Kasumi-1 (cell line): ENCODE measurements around the gene USP21.

Experiments
- DNase-seq, 2 experiments: peaks; one replicate each; lab custom pipeline; 2025; lab: John Stamatoyannopoulos, UW

The USP21 gene

GRCh38 chr1:161193561-161194235 is 34.4 kb downstream of the USP21 start:
- no peak for DNase-seq

DNA sequence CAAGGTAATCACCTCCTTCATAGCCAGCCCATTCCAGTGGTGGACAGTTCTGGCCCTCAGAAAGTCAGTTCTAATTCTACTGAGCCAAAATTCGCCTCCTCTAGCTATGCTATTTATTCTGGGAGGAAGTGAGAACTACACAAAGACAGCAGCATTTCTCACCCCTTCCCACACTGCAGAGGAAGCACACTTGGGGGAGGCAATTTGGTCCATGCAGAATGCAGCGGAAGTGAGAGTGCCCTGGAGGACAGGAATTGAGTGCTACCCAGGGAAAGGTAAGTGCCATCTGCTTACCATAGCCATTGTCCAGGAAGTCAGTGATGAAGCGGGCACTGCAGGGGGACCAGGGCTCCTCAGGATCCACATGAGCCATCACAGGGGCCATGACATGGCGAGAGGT is 35.9 kb downstream of the USP21 start:
- DNase-seq, result peak; percentile 12 to 25

GRCh38 chr1:161196111-161196510 is 36.8 kb downstream of the USP21 start:
- DNase-seq, result no peak

GRCh38 chr1:161196521-161197451 is 37.5 kb downstream of the USP21 start:
- DNase-seq, result no peak

- no peak for DNase-seq
Measured at GRCh38 chr1:161197560-161198193, 38.4 kb downstream of the USP21 start.

DNA sequence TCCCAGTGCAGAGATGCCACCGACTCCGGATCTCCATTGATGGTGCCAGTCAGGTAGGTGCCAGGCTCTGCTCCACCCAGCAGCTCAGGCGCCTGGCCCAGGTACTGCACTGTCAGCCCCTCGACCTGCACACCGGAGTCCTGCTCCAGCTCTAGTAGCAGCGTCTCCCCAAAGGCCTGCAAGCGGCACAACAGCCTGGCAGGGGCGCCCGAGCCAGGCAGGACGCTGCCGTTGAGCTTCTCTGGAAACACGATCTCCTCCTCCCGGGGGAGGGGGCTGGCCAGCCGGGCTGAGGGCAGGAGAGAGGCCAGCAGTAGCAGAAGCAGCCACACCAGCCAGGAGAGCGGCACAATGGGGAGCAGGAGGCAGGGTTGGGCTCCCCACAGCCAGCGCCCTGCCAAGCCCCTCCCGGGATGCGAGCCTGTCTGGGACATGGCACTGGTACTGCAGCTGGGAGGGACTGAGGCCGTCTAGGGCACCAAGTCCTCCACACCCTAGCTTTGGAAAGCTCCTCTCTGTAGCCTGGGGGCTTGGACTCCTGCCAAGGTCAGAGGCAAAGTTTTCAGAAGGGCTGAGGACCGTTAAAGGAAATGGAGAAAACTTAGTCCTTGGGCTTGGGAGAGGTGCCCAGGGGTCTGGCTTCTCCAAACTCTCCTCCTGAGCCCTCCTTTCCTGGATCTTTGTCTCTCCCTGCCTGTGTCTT is 39.0 kb downstream of the USP21 start:
- peak in 1 of 2 experiments; percentile 39 for DNase-seq

DNA sequence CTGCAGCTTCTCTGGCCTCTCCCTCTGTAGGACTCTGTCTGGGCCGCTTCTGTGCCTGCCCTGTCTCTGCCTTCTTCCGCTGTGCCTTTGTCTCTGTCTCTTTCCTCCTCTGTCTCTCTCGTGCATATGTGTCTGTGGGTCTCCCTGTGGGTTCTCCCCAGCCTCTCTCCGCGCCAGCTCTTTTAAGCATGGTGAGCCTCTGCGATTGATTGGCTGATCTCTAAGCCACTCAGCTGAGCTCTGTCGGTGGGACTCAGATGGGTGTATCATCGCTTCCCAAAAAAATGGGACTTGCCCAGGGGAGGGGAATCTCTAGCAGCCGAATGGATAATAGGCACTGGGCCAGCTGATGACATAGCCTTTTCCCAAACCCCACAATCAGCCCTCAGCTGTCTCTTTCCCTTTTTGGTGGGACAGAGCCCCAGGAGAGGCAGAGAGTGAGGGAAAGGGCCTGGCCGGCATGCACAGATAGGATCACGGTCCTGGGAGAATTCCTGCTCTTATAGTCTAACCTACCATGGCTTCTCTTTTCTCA is 39.7 kb downstream of the USP21 start, which contains the start of gene ADAMTS4:
ADAMTS4 (minus strand) TSS at position 158 of the 535 bp plus-strand sequence. CDS start 427 bp downstream, outside the sequence.
- DNase-seq, result peak in 1 of 2 experiments; percentile 34

- no peak for DNase-seq
Measured at GRCh38 chr1:161199506-161200139, 40.3 kb downstream of the USP21 start.

GRCh38 chr1:161200421-161200991 is 41.2 kb downstream of the USP21 start:
- DNase-seq, result no peak

GRCh38 chr1:161200992-161201835 is 41.9 kb downstream of the USP21 start:
- DNase-seq, result peak; percentile 42 to 60

GRCh38 chr1:161201836-161202712 is 42.8 kb downstream of the USP21 start, which contains the start of gene NDUFS2:
NDUFS2 (plus strand) TSS chr1:161202367; CDS start chr1:161202386, 19 bp downstream.
- DNase-seq, result peak; percentile 98 to 99

DNA sequence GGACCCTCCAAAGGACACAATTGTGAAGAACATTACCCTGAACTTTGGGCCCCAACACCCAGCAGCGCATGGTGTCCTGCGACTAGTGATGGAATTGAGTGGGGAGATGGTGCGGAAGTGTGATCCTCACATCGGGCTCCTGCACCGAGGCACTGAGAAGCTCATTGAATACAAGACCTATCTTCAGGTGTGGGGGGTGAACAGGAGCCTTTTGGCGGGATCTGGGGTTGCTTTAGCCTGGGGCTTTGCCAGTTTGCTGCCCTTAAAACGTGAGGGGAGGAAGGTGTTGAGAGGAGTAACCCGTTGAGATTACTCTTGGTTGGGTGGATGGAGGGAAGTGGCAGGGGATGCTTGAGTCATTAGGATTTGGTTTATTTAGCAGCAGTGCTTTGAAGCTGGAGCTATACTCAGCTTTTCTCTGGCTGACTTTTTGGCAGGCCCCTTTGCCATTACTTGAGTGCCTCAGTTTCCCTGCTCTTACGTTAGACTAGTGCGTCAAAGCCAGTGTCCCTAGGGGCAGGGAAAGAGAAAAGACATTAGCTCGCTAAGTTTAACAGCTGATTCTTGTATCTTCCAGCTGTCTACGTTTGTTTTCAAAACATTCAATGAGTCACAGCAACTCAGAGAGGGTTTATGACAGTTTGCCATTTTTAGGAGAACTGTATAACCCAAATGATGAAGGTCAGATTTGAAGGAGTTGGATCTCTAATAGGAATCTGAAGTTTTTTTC is 47.3 kb downstream of the USP21 start:
- DNase-seq, result no peak

DNA sequence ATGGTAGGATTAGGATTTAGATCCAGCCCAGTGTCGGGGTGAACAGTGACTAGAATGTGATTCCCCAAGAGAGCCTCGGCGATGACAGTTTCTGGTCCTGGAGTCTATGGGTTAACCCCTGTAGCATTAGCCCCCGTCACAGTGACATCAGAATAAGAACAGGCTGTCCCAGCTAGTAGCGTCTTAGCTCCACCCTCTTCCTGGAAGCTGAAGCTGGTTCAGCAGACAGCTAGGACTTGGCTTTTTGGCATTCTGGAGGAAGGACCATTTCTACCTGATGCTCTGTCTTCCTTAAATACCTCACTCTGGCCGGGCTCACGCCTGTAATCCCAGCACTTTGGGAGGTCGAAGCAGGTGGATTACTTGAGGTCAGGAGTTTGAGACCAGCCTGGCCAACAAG is 47.9 kb downstream of the USP21 start:
- no peak for DNase-seq

DNA sequence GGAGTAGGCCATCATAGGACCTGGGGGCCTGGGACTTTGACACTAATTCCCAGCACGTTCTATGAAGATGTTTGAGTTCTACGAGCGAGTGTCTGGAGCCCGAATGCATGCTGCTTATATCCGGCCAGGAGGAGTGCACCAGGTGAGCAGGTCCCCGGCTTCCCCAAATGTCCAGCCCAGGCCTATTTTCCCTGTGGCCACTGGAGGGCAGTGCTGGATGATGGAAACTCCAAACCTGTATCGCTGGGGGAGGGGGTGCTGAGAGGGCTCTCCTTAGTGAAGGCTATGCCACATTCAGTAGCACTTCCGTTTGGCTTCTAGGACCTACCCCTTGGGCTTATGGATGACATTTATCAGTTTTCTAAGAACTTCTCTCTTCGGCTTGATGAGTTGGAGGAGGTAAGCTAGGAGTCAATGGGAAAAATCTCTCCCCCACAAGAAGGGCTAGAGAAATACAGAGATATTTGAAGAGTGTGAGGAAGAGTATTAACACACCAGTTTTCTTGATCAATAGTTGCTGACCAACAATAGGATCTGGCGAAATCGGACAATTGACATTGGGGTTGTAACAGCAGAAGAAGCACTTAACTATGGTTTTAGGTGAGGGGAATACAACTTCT is 50.6 kb downstream of the USP21 start:
- peak; percentile 71 to 74 for DNase-seq

GRCh38 chr1:161214369-161214768 is 55.1 kb downstream of the USP21 start:
- peak in 1 of 2 experiments; percentile 17 for DNase-seq

DNA sequence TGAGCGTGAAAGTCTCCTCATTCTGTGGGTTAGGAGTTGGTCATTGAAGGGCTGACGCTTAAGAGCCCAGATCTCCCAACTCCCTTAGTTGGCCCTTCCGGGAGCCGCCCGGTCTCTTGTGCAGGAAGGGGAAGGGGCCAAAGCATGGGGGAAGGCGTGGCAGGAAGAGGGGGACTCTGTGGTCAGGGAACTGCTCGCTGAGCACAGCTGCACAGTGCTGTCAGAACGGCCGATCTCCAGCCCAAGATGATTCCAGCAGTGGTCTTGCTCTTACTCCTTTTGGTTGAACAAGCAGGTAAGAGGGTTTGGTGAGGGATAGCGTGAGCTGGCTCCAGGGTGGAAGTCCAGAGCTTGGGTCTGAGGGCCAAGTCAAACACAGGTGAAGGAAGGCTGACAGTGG is 55.8 kb downstream of the USP21 start, which contains the start of gene FCER1G:
FCER1G (plus strand) TSS at position 220 of the 400 bp plus-strand sequence; CDS start at position 247, 27 bp downstream.
- DNase-seq, result peak; percentile 69 to 76
